ENCODE data around the gene SPEN. TPM values are rescaled to one million over a fixed set of nuclear protein-coding genes. Genes with fewer than 3 reads are reported as not detected.
"Not testable (repeated sequence)": the region's sequence is repeated elsewhere in the genome, so short reads cannot be mapped to it uniquely, and the experiment has no call there.

Gene SPEN
- total RNA-seq, 1 donor from 2014 or later = 55.2 TPM

- Histone ChIP-seq H3K36me3 (no peaks in the 10 kb centered on the region), H3K9me3 (no peaks in the 10 kb centered on the region), H3K27ac (peak overlapping the region; percentile 88), H3K4me1 (peaks cover 63% of the 10 kb centered on the region), H3K27me3 (no peaks in the 10 kb centered on the region), H3K4me3 (peak overlapping the region; percentile 32 to 51)
- intact Hi-C loops (cut with DNase I) = loop anchor here (2.0 to 5.0 kb wide), 2 partner anchors 39 to 51 kb away; partner anchors contain the start of gene SPEN
- DNase-seq (ENCODE audit: extremely low spot score in 2 of 2) = peak in 1 of 2 donors; percentile 98
- TF ChIP-seq POLR2AphosphoS5 (IDR thresholded peaks at IDR 0.05; ENCODE audit: insufficient read depth in 1 of 2, low read depth in 1 of 2) (peak; percentile 92), POLR2A (IDR thresholded peaks at IDR 0.05) (no peak)
Observed at GRCh38 chr1:15885701-15886610, 38.4 kb downstream of the SPEN start.

- no peaks in the 10 kb centered on the region for H3K27me3 ChIP-seq
- peak overlapping the region; percentile 32 to 51 for H3K4me3 ChIP-seq
- H3K9me3 ChIP-seq = no peaks in the 10 kb centered on the region
- DNase-seq (ENCODE audit: extremely low spot score in 2 of 2) = no peak
- no peaks in the 10 kb centered on the region for H3K36me3 ChIP-seq
- intact Hi-C loops (cut with DNase I) = loop anchor here (5.0 kb wide), 1 partner anchor 39 kb away; the partner anchor contains the start of gene SPEN
- no peak for TF ChIP-seq CTCF (IDR thresholded peaks at IDR 0.05)
- TF ChIP-seq POLR2AphosphoS5 (IDR thresholded peaks at IDR 0.05; ENCODE audit: insufficient read depth in 1 of 2, low read depth in 1 of 2) = peak; percentile 5 to 19
- TF ChIP-seq POLR2A (IDR thresholded peaks at IDR 0.05) = peak in 1 of 2 donors; percentile 40
- peak overlapping the region; percentile 88 for H3K27ac ChIP-seq
- H3K4me1 ChIP-seq = peaks cover 66% of the 10 kb centered on the region
Observed at GRCh38 chr1:15886611-15887167, 39.2 kb downstream of the SPEN start.

- H3K4me1 ChIP-seq = peaks cover 47% of the 10 kb centered on the region
- H3K36me3 ChIP-seq; DNase-seq (ENCODE audit: extremely low spot score in 2 of 2); H3K9me3 ChIP-seq; intact Hi-C loops (cut with DNase I); H3K27me3 ChIP-seq; H3K4me3 ChIP-seq: not testable (repeated sequence)
- TF ChIP-seq POLR2AphosphoS5 (IDR thresholded peaks at IDR 0.05; ENCODE audit: insufficient read depth in 1 of 2, low read depth in 1 of 2) = peak in 1 of 2 donors; percentile 17
- peak overlapping the region; percentile 44 for H3K27ac ChIP-seq
Observed at GRCh38 chr1:15892857-15893599, 45.5 kb downstream of the SPEN start.

GRCh38 chr1:15895233-15895632 lies 47.7 kb downstream of the SPEN start:
- no peaks in the 10 kb centered on the region for H3K27me3 ChIP-seq
- H3K4me3 ChIP-seq = no peak overlapping the region
- no peaks in the 10 kb centered on the region for H3K9me3 ChIP-seq
- H3K36me3 ChIP-seq = no peaks in the 10 kb centered on the region
- intact Hi-C loops (cut with DNase I) = no loop called here
- peak overlapping the region; percentile 42 for H3K27ac ChIP-seq
- DNase-seq (ENCODE audit: extremely low spot score in 2 of 2) = no peak
- H3K4me1 ChIP-seq = peaks cover 40% of the 10 kb centered on the region
- TF ChIP-seq POLR2AphosphoS5 (IDR thresholded peaks at IDR 0.05; ENCODE audit: insufficient read depth in 1 of 2, low read depth in 1 of 2) = no peak
- no peak for TF ChIP-seq CTCF (IDR thresholded peaks at IDR 0.05)
- TF ChIP-seq POLR2A (IDR thresholded peaks at IDR 0.05) = no peak

GRCh38 chr1:15896841-15897610 lies 49.5 kb downstream of the SPEN start:
- H3K27me3 ChIP-seq; H3K36me3 ChIP-seq; H3K4me3 ChIP-seq; H3K27ac ChIP-seq; intact Hi-C loops (cut with DNase I); H3K9me3 ChIP-seq; DNase-seq (ENCODE audit: extremely low spot score in 2 of 2): not testable (repeated sequence)
- H3K4me1 ChIP-seq = peaks cover 46% of the 10 kb centered on the region

GRCh38 chr1:15899266-15899665 lies 51.8 kb downstream of the SPEN start:
- intact Hi-C loops (cut with DNase I) = no loop called here
- no peak for DNase-seq (ENCODE audit: extremely low spot score in 2 of 2)
- H3K9me3 ChIP-seq = no peaks in the 10 kb centered on the region
- no peak for TF ChIP-seq POLR2A (IDR thresholded peaks at IDR 0.05)
- TF ChIP-seq POLR2AphosphoS5 (IDR thresholded peaks at IDR 0.05; ENCODE audit: insufficient read depth in 1 of 2, low read depth in 1 of 2) = no peak
- TF ChIP-seq CTCF (IDR thresholded peaks at IDR 0.05) = no peak
- H3K27ac ChIP-seq = no peak overlapping the region
- no peaks in the 10 kb centered on the region for H3K27me3 ChIP-seq
- no peak overlapping the region for H3K4me3 ChIP-seq
- H3K4me1 ChIP-seq = peaks cover 52% of the 10 kb centered on the region
- H3K36me3 ChIP-seq = no peaks in the 10 kb centered on the region

All from vagina (tissue), 2 donors.